Ectodermal cell (in vitro differentiated cells): ENCODE measurements around the gene SLC5A5.

ENCODE experiments used
- H3K27ac ChIP-seq: 2 replicates; pipeline ENCODE4 v1.7.0; 2013; ENCODE audit warnings: mild to moderate bottlenecking, low read depth, low read length; ENCODE audit not compliant: insufficient read depth, poor library complexity, severe bottlenecking
- H3K27me3 ChIP-seq: 2 replicates; pipeline ENCODE4 v1.7.0; 2013; ENCODE audit warnings: mild to moderate bottlenecking, low read length; ENCODE audit not compliant: insufficient read depth, control insufficient read depth, poor library complexity, severe bottlenecking
- H3K36me3 ChIP-seq: one replicate; pipeline ENCODE4 v1.7.0; 2013; ENCODE audit warnings: low read length; ENCODE audit not compliant: control insufficient read depth, insufficient read depth
- H3K4me1 ChIP-seq: one replicate; pipeline ENCODE4 v1.7.0; 2013; ENCODE audit warnings: low read length; ENCODE audit not compliant: control insufficient read depth, insufficient read depth
- H3K4me3 ChIP-seq: 2 replicates; pipeline ENCODE4 v1.7.0; 2013; ENCODE audit warnings: low read depth, low read length, control low read depth; ENCODE audit not compliant: insufficient read depth
- H3K9me3 ChIP-seq: 2 replicates; pipeline ENCODE4 v1.7.0; 2013; ENCODE audit warnings: mild to moderate bottlenecking, low read length, moderate library complexity; ENCODE audit not compliant: control insufficient read depth
- WGBS, 2 experiments: methylation state at CpG; one replicate each; pipeline ENCODE4 v1.1.7; 2013; ENCODE audit warnings: missing lambda C conversion rate in 2 of 2; 5-methylcytosine and 5-hydroxymethylcytosine counted together

SLC5A5 gene

DNA sequence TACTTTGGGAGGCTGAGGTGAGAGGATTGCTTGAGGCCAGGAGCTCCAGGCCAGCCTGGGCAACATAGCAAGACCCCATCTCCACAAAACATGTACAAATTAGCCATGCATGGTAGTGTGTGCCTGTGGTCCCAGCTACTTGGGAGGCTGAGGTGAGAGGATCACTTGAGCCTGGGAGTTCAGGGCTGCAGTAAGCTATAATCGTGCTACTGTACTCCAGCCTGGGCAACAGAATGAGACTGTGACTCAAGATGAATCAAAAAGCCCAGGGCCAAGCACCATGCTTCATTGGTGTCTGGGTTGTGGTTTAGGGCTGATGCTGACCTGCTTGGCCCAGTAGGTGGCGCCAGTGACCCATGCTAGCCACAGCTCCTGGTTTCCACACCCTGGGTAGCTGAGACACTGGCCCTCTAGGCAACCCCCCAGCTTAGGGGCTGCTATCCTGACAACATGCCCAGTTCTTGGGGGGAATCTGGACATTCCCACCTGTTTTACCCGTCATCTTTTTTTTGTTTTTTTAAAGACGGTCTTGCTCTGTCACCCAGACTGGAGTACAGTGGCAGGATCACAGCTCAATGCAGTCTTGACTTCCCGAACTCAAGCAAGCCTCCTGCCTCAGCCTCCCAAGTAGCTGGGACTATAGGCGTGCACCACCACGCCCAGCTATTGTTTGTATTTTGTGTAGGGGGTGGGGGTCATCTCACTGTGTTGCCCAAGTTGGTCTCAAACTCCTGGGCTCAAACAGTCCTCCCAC is 66.5 kb downstream of the SLC5A5 start:
- 60 to 68% methylated on average over 7 of the region's 7 CpGs for WGBS, 2 experiments
- Histone ChIP-seq H3K27ac (no peak overlapping the region), H3K4me3 (no peak overlapping the region), H3K36me3 (peaks cover 8% of the 10 kb centered on the region), H3K4me1 (peaks cover 5% of the 10 kb centered on the region), H3K9me3 (no peaks in the 10 kb centered on the region), H3K27me3 (no peaks in the 10 kb centered on the region)

DNA sequence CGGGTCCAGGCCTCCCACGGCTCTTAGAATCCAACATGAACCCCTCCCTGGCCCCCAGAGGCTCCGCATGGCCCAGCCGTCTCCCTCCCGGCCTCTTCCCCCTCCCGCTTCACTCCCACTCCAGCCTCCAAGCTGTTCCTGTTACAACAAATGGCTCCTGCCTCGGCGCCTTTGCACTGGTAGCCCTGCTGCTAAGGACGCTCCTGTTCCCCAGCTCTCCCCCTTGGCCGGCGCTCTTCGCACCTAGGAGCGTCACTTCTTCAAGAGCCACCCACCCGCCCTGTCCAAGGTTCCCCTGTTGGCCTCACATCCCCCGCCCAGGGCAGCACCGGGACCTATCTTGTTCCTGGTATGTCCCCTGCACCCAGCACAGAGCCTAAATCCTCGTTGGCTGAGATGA is 70.4 kb downstream of the SLC5A5 start:
- peaks cover 13% of the 10 kb centered on the region for H3K36me3 ChIP-seq
- H3K27me3 ChIP-seq = no peaks in the 10 kb centered on the region
- no peak overlapping the region for H3K27ac ChIP-seq
- H3K9me3 ChIP-seq = no peaks in the 10 kb centered on the region
- no peaks in the 10 kb centered on the region for H3K4me1 ChIP-seq
- no peak overlapping the region for H3K4me3 ChIP-seq
- 92% methylated on average over 17 of the region's 17 CpGs for WGBS, 2 experiments

DNA sequence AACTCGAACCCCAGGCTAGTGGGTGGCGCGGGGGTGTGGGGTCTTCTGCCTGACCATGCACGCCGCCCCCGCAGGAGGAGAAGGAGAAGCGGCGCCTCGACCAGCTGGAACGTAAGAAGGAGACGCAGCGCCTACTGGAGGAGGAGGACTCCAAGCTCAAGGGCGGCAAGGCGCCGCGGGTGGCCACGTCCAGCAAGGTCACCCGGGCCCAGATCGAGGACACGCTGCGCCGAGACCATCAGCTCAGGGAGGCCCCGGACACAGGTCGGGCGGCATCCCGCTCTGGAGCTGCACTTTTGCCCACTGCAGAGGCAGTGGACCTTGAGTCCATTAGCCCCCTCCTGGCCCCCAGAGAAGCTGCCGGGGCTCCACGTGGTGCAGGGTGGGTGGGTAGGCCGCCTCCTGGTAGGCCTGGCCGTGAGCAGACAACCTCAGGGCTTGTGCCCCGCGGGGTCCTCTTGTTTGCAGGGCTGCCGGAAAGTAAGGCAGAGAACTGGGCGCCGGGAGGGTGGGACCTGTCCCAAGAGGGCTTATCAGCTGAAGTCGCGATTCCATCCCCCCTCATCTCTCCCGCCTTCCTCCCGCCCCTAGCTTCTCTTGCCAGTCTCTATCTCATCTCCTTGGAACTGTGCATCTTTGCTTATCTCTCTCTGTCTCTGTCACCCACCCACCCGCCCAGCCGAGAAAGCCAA is 71.0 kb downstream of the SLC5A5 start:
- no peaks in the 10 kb centered on the region for H3K9me3 ChIP-seq
- WGBS, 2 experiments = 95 to 96% methylated on average over 40 to 41 of the region's 41 CpGs

DNA sequence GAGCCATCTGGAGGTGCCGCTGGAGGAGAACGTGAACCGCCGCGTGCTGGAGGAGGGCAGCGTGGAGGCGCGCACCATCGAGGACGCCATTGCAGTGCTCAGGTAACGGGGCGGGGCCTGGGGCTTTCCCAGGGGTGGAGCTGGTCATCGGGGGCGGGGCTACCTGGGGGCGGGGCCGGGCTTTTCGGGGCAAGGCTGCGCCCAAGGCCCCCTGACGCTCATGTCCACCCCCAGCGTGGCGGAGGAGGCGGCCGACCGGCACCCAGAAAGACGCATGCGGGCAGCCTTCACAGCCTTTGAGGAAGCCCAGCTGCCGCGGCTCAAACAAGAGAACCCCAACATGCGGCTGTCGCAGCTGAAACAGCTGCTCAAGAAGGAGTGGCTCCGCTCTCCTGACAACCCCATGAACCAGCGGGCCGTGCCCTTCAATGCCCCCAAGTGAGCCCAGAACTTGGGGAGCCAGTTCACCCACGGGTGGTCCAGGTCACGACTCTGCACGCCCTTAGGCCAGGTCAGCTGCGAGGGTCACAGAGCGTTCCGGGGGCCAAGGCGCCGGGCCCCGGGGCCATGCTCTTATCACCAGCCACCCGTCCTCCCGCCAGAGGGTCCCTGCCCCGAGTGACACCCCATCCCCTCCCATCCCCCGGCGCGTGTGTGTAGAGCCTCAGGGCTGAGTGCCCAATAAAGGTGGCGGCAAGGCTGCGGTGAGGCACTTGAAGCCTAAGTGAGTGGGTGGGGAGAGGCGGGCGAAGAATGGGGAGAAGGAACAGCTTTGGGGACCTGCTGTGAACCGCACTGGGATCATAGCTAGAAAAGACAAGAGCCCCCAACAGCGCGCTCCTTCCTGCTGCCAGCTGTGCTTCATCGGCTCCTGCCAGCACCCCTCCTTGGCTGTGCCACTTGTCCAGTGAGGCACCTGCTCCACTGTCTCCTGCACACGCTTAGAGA is 71.8 kb downstream of the SLC5A5 start:
- Histone ChIP-seq H3K4me3 (no peak overlapping the region), H3K4me1 (peaks cover under 1% of the 10 kb centered on the region), H3K27me3 (peaks cover 3% of the 10 kb centered on the region), H3K36me3 (peaks cover 13% of the 10 kb centered on the region), H3K9me3 (no peaks in the 10 kb centered on the region), H3K27ac (no peak overlapping the region)
- WGBS, 2 experiments = 91 to 94% methylated on average over 57 of the region's 57 CpGs

More for the DNA sequence above, 71.0 kb downstream of the SLC5A5 start:
- no peak overlapping the region for H3K27ac ChIP-seq
- no peaks in the 10 kb centered on the region for H3K4me1 ChIP-seq
- H3K4me3 ChIP-seq = no peak overlapping the region
- peaks cover 13% of the 10 kb centered on the region for H3K36me3 ChIP-seq
- H3K27me3 ChIP-seq = no peaks in the 10 kb centered on the region

DNA sequence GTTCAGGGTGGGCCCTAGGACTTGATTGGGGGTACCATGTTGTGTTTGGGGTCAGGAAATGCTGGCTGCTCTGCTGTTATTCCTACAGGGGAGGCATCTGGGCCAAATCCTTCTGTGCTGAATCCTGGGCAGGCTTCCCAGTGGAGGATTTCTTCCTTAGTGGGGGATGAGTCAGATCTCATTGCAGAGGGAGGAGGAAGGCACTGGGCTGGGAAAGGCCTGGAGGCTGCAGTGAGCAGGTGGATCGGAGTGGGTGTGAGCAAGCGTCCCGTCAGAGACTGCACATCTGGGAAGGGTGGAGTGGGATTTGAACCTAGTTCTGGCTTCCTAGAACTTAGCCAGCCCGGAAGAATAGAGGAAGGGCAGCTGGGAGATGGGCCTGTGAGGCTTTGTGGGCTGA is 72.6 kb downstream of the SLC5A5 start:
- H3K27ac ChIP-seq = no peak overlapping the region
- peaks cover 11% of the 10 kb centered on the region for H3K36me3 ChIP-seq
- no peak overlapping the region for H3K4me3 ChIP-seq
- peaks cover 8% of the 10 kb centered on the region for H3K4me1 ChIP-seq
- 95 to 97% methylated on average over 4 of the region's 4 CpGs for WGBS, 2 experiments
- no peaks in the 10 kb centered on the region for H3K9me3 ChIP-seq
- H3K27me3 ChIP-seq = peaks cover 11% of the 10 kb centered on the region
